ENCODE results near the gene SLC25A40. TPM values are rescaled to one million over a fixed set of nuclear protein-coding genes. Genes with fewer than 3 reads are reported as not detected.

Gene SLC25A40
- total RNA-seq, 1 donor from 2014 or later = 25.6 TPM

DNA sequence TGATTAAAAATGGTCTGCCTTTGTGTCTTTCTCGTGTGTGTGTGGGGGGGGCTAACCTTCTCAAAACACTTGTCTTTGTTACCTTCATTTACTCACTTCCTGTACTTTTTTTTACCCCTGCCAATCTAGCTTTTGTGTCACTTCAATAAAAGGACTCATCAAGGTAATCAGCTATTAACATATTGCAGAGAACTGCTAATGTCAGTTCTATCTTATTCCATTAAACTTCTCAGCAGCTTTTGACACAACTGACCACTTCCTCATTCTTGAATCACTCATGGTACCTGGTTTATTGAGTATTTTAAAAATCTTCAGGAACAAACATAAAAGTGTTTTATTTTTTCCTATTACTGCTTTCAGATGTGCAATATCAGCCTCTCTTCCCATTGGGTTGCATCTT lies 59.8 kb downstream of the SLC25A40 start:
- no peak for DNase-seq (ENCODE audit: low spot score in 2 of 2, unreplicated experiment in 2 of 2)
- Mint-ChIP-seq H3K36me3 (no peaks in the 10 kb centered on the region), H3K27ac (no peak overlapping the region), H3K4me3 (no peak overlapping the region), H3K4me1 (no peaks in the 10 kb centered on the region), H3K27me3 (ENCODE audit: low read depth) (no peaks in the 10 kb centered on the region), H3K9me3 (peaks cover 4% of the 10 kb centered on the region)
- TF ChIP-seq CTCF (IDR thresholded peaks at IDR 0.05; ENCODE audit: unreplicated experiment) = no peak

DNA sequence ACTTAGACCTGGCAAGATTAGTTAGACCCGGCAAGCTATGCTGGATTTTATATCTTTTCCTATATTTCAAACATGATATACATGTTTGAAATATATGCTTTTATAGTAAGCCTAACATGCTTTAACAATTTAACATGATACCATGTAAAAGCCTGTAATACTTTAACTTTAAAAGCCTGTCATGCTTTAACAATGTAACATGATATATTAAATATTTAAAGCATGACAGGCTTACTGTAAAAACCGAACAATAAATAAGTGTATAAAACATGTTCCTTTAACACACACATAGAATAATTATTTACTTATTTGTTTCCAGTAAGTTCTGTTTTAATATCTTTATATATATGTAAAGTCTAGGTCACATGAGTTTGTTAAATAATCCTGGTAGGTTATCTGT lies 65.4 kb downstream of the SLC25A40 start:
- TF ChIP-seq CTCF (IDR thresholded peaks at IDR 0.05; ENCODE audit: unreplicated experiment) = no peak
- no peak overlapping the region for H3K27ac Mint-ChIP-seq
- no peaks in the 10 kb centered on the region for H3K27me3 Mint-ChIP-seq (ENCODE audit: low read depth)
- DNase-seq (ENCODE audit: low spot score in 2 of 2, unreplicated experiment in 2 of 2) = no peak
- no peaks in the 10 kb centered on the region for H3K36me3 Mint-ChIP-seq
- no peaks in the 10 kb centered on the region for H3K4me1 Mint-ChIP-seq
- no peaks in the 10 kb centered on the region for H3K9me3 Mint-ChIP-seq
- H3K4me3 Mint-ChIP-seq = no peak overlapping the region

- no peak for DNase-seq (ENCODE audit: low spot score in 2 of 2, unreplicated experiment in 2 of 2)
- Mint-ChIP-seq H3K36me3 (no peaks in the 10 kb centered on the region), H3K4me1 (no peaks in the 10 kb centered on the region), H3K27me3 (ENCODE audit: low read depth) (no peaks in the 10 kb centered on the region), H3K27ac (no peak overlapping the region), H3K4me3 (no peak overlapping the region), H3K9me3 (no peaks in the 10 kb centered on the region)
- no peak for TF ChIP-seq CTCF (IDR thresholded peaks at IDR 0.05; ENCODE audit: unreplicated experiment)
Measured at GRCh38 chr7:87810130-87810529, 66.0 kb downstream of the SLC25A40 start.

GRCh38 chr7:87806150-87806549 lies 70.0 kb downstream of the SLC25A40 start:
- no peak for DNase-seq (ENCODE audit: low spot score in 2 of 2, unreplicated experiment in 2 of 2)
- H3K4me3 Mint-ChIP-seq = no peak overlapping the region
- no peak overlapping the region for H3K27ac Mint-ChIP-seq
- no peaks in the 10 kb centered on the region for H3K4me1 Mint-ChIP-seq
- no peaks in the 10 kb centered on the region for H3K27me3 Mint-ChIP-seq (ENCODE audit: low read depth)
- no peaks in the 10 kb centered on the region for H3K36me3 Mint-ChIP-seq
- TF ChIP-seq CTCF (IDR thresholded peaks at IDR 0.05; ENCODE audit: unreplicated experiment) = no peak
- H3K9me3 Mint-ChIP-seq = no peaks in the 10 kb centered on the region

GRCh38 chr7:87797798-87798403 lies 78.3 kb downstream of the SLC25A40 start:
- TF ChIP-seq CTCF (IDR thresholded peaks at IDR 0.05; ENCODE audit: unreplicated experiment) = peak; percentile 56
- H3K4me3 Mint-ChIP-seq = no peak overlapping the region
- peaks cover 7% of the 10 kb centered on the region for H3K36me3 Mint-ChIP-seq
- H3K27me3 Mint-ChIP-seq (ENCODE audit: low read depth) = peaks cover 3% of the 10 kb centered on the region
- H3K4me1 Mint-ChIP-seq = no peaks in the 10 kb centered on the region
- no peak overlapping the region for H3K27ac Mint-ChIP-seq
- DNase-seq (ENCODE audit: low spot score in 2 of 2, unreplicated experiment in 2 of 2) = no peak
- peaks cover 15% of the 10 kb centered on the region for H3K9me3 Mint-ChIP-seq

- no peak for DNase-seq (ENCODE audit: low spot score in 2 of 2, unreplicated experiment in 2 of 2)
- TF ChIP-seq CTCF (IDR thresholded peaks at IDR 0.05; ENCODE audit: unreplicated experiment) = no peak
- no peaks in the 10 kb centered on the region for H3K4me1 Mint-ChIP-seq
- H3K36me3 Mint-ChIP-seq = peaks cover 7% of the 10 kb centered on the region
- H3K9me3 Mint-ChIP-seq = peaks cover 15% of the 10 kb centered on the region
- H3K27me3 Mint-ChIP-seq (ENCODE audit: low read depth) = peaks cover 4% of the 10 kb centered on the region
- no peak overlapping the region for H3K4me3 Mint-ChIP-seq
- H3K27ac Mint-ChIP-seq = no peak overlapping the region
Measured at GRCh38 chr7:87797395-87797794, 78.8 kb downstream of the SLC25A40 start.
